22Rv1 (cell line): Measurements from ENCODE around the gene FRMD1.

ENCODE experiments used
- ZFX ChIP-seq: fragments of 450-650 bp; IDR thresholded peaks from 2 replicates; pipeline ENCODE4 v1.6.1; 2017; ENCODE audit warnings: antibody characterized with exemption, borderline replicate concordance
- TF ChIP-seq, protein P1 (sequence below): fragments of 450-650 bp; IDR thresholded peaks from 2 replicates; pipeline ENCODE4 v1.5.1; 2017; ENCODE audit warnings: mild to moderate bottlenecking

DNA sequence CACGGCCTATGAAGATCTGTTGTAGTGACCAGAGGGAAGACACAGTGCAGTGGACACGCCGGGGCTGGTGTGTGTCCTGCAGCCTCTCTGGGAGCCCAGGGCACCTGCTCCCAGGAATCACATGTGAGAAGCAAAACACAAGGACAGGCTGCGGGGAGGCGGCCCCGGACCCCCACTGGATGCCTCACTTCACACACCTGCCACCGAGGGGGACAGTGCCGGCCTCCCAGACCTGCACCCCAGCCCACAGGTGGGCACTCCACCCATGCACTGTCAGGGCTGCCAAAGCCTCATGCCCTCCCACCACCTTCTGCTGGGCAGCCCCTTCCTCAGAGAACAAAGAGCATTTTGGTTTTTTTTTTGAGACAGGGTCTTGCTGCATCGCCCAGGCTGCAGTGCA, 27.4 kb downstream of the FRMD1 start:
- TF ChIP-seq, protein P1, sequence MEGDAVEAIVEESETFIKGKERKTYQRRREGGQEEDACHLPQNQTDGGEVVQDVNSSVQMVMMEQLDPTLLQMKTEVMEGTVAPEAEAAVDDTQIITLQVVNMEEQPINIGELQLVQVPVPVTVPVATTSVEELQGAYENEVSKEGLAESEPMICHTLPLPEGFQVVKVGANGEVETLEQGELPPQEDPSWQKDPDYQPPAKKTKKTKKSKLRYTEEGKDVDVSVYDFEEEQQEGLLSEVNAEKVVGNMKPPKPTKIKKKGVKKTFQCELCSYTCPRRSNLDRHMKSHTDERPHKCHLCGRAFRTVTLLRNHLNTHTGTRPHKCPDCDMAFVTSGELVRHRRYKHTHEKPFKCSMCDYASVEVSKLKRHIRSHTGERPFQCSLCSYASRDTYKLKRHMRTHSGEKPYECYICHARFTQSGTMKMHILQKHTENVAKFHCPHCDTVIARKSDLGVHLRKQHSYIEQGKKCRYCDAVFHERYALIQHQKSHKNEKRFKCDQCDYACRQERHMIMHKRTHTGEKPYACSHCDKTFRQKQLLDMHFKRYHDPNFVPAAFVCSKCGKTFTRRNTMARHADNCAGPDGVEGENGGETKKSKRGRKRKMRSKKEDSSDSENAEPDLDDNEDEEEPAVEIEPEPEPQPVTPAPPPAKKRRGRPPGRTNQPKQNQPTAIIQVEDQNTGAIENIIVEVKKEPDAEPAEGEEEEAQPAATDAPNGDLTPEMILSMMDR = no peak
- TF ChIP-seq ZFX = no peak
